HepG2 (cell line): ENCODE data around the gene HAGHL. TPM values are rescaled to one million over a fixed set of nuclear protein-coding genes. Genes with fewer than 3 reads are reported as not detected.

Experiments used
- CBX5 ChIP-seq: sonication (generic); formaldehyde crosslinking; IDR thresholded peaks from 2 replicates; pipeline ENCODE4 v1.4.0; 2020; ENCODE audit warnings: missing genetic modification reagents, borderline replicate concordance
- IKZF1 ChIP-seq: fragments of 450-650 bp; IDR thresholded peaks from 2 replicates; pipeline ENCODE4 v1.7.1; 2016
- KLF11 ChIP-seq: IDR thresholded peaks from 2 replicates; pipeline ENCODE4 v1.6.1; 2016; ENCODE audit warnings: missing compliant biosample characterization
- MTA1 ChIP-seq: sonication (generic); formaldehyde crosslinking; IDR thresholded peaks from 2 replicates; pipeline ENCODE4 v1.4.0; 2020; ENCODE audit warnings: missing genetic modification reagents, mild to moderate bottlenecking, borderline replicate concordance
- TEAD3 ChIP-seq: optimal IDR thresholded peaks from 2 replicates; pipeline ENCODE3; 2016; ENCODE audit warnings: borderline replicate concordance
- ZBTB7A ChIP-seq: sonication (generic); formaldehyde crosslinking; IDR thresholded peaks from 2 replicates; pipeline ENCODE4 v1.8.0; 2022; ENCODE audit warnings: mild to moderate bottlenecking, missing genetic modification reagents
- polyA plus RNA-seq, 8 experiments: library from polyadenylated mRNA; depleted of rRNA in 3 of 8; stranded (reverse) in 7 of 8; unstranded in 1 of 8; fragments of >200 nt; fragmentation: Illumina TruSeq in 4 of 8; extraction: Trizol in 4 of 8; gene quantifications; 2 replicates each; pipeline versions ENCODE4 v1.2.1 to v1.2.3, GENCODE V29; 2011 to 2016; ENCODE audit warnings: low read depth in 4 of 8, missing spikeins in 1 of 8, mixed read lengths in 1 of 8; ENCODE audit not compliant: insufficient read depth in 1 of 8
- total RNA-seq, 5 experiments: library from RNA; depleted of rRNA; stranded (reverse); fragments of >200 nt; fragmentation: Illumina TruSeq; extraction: Trizol; gene quantifications; 2 replicates each; pipeline ENCODE4 v1.2.3, GENCODE V29; 2016; ENCODE audit warnings: low read depth in 1 of 5
- TF ChIP-seq, protein P1 (sequence below): IDR thresholded peaks from 2 replicates; pipeline ENCODE4 v1.6.1; 2016; ENCODE audit warnings: low read depth
- TF ChIP-seq, protein P2 (sequence below): sonication (generic); formaldehyde crosslinking; IDR thresholded peaks from 2 replicates; pipeline ENCODE4 v1.5.1; 2020; ENCODE audit warnings: missing genetic modification reagents, mild to moderate bottlenecking, borderline replicate concordance
- TF ChIP-seq, protein P3 (sequence below), 2 experiments: fragments of 450-650 bp in 1 of 2; sonication (generic) in 1 of 2; formaldehyde crosslinking in 1 of 2; IDR thresholded peaks; 2 replicates each; pipeline versions ENCODE4 v1.6.1 to v1.8.0; 2016 to 2022; ENCODE audit warnings: antibody characterized with exemption in 1 of 2, mild to moderate bottlenecking in 1 of 2, missing genetic modification reagents in 1 of 2

Gene HAGHL
- total and polyA plus RNA-seq, 2 of the 13 experiments (the other 11 are each of a cell fraction or from before 2014, with no cell fraction given): 3.4 to 8.4 TPM

DNA sequence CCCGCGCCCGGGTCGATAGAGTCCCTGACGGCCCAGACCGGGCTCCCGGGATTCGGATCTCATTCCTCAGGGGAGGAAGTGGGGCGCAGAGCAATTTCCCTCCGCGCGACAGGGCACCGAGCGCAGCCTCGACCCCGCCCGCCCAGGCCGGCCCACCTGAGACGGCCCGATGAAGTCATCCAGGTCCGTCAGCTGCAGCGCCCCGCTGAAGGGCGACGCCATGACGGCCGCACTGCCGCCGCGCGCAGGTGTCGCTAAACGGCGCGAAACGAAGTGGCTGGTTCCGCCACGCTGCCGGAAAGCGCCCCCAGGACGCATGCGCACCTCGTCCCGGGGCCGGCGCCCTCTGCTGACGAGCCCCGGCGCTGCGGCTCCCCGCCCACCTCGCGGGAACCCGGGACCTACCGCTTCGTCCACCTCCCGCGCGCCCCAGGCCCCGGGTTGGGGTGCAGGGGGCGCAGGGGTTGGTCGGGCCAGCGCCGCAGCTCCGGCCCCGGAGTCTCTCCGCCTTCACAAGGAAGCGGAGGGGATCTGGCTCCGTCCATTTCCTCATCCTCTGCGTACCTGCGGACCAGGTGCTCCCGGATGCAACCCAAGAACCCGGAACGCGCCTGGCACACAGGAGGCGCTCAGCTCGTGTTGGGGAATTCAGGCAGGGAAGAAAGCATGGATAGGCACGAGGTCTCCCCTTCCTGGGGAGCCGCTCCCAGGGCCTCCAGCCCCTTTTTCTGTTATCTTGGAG, 14.0 kb downstream of the HAGHL start, which contains the start of gene CIAO3 (continued):
- TF ChIP-seq, protein P1, sequence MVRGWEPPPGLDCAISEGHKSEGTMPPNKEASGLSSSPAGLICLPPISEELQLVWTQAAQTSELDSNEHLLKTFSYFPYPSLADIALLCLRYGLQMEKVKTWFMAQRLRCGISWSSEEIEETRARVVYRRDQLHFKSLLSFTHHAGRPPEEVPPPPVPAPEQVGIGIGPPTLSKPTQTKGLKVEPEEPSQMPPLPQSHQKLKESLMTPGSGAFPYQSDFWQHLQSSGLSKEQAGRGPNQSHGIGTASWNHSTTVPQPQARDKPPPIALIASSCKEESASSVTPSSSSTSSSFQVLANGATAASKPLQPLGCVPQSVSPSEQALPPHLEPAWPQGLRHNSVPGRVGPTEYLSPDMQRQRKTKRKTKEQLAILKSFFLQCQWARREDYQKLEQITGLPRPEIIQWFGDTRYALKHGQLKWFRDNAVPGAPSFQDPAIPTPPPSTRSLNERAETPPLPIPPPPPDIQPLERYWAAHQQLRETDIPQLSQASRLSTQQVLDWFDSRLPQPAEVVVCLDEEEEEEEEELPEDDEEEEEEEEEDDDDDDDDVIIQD (CRISPR knock-in tag): 0 out of 2 replicates have a peak, but pooled peaks have one; percentile 15
- TF ChIP-seq CBX5 (CRISPR knock-in tag) (0 out of 2 replicates have a peak, but pooled peaks have one; percentile 50), MTA1 (peak; percentile 89), IKZF1 (no peak), KLF11 (no peak), TEAD3 (CRISPR knock-in tag) (peak; percentile 65), ZBTB7A (0 out of 2 replicates have a peak, but pooled peaks have one; percentile 74)
- TF ChIP-seq, protein P2, sequence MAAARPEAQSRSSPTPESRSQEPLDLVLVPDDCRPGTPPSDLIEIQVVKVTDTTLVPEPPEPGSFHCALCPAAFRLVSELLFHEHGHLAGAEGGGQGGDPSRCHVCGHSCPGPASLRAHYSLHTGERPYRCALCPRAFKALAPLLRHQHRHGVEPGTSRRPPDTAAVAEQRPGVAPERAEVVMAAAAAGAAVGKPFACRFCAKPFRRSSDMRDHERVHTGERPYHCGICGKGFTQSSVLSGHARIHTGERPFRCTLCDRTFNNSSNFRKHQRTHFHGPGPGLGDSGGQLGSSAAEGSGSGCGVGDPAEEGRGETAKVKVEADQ: peak; percentile 95
- TF ChIP-seq, protein P3, sequence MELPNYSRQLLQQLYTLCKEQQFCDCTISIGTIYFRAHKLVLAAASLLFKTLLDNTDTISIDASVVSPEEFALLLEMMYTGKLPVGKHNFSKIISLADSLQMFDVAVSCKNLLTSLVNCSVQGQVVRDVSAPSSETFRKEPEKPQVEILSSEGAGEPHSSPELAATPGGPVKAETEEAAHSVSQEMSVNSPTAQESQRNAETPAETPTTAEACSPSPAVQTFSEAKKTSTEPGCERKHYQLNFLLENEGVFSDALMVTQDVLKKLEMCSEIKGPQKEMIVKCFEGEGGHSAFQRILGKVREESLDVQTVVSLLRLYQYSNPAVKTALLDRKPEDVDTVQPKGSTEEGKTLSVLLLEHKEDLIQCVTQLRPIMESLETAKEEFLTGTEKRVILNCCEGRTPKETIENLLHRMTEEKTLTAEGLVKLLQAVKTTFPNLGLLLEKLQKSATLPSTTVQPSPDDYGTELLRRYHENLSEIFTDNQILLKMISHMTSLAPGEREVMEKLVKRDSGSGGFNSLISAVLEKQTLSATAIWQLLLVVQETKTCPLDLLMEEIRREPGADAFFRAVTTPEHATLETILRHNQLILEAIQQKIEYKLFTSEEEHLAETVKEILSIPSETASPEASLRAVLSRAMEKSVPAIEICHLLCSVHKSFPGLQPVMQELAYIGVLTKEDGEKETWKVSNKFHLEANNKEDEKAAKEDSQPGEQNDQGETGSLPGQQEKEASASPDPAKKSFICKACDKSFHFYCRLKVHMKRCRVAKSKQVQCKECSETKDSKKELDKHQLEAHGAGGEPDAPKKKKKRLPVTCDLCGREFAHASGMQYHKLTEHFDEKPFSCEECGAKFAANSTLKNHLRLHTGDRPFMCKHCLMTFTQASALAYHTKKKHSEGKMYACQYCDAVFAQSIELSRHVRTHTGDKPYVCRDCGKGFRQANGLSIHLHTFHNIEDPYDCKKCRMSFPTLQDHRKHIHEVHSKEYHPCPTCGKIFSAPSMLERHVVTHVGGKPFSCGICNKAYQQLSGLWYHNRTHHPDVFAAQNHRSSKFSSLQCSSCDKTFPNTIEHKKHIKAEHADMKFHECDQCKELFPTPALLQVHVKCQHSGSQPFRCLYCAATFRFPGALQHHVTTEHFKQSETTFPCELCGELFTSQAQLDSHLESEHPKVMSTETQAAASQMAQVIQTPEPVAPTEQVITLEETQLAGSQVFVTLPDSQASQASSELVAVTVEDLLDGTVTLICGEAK (IDR thresholded peaks at IDR 0.05): no peak
- TF ChIP-seq, protein P3 (CRISPR knock-in tag; IDR thresholded peaks at IDR 0.05): peak; percentile 77; the same call in 1 of the 2 replicates
